ENCODE results near the gene FCSK. TPM values are rescaled to one million over a fixed set of nuclear protein-coding genes. Genes with fewer than 3 reads are reported as not detected.
A peak's percentile ranks its signal among the peaks of the same experiment; 100 is the strongest.
"Not testable (repeated sequence)": the region's sequence is repeated elsewhere in the genome, so short reads cannot be mapped to it uniquely, and the experiment has no call there.

FCSK gene
- 19.5 and 23.9 TPM in 2 replicates for total RNA-seq (ENCODE audit: low replicate concordance)
- long read RNA-seq, partial matches to known transcripts, result 5 of 7 reads
- long read RNA-seq, other reads (novel, unspliced or antisense), result 2 of 7 reads

- Mint-ChIP-seq H3K9me3 (no peaks in the 10 kb centered on the region), H3K27me3 (no peaks in the 10 kb centered on the region), H3K4me1 (ENCODE audit: unreplicated experiment) (no peaks in the 10 kb centered on the region), H3K4me3 (peak within 1 kb of the TSS; percentile 94), H3K36me3 (no peaks in the 10 kb centered on the region), H3K27ac (peak within 1 kb of the TSS; percentile 91)
- TF ChIP-seq, protein P1, sequence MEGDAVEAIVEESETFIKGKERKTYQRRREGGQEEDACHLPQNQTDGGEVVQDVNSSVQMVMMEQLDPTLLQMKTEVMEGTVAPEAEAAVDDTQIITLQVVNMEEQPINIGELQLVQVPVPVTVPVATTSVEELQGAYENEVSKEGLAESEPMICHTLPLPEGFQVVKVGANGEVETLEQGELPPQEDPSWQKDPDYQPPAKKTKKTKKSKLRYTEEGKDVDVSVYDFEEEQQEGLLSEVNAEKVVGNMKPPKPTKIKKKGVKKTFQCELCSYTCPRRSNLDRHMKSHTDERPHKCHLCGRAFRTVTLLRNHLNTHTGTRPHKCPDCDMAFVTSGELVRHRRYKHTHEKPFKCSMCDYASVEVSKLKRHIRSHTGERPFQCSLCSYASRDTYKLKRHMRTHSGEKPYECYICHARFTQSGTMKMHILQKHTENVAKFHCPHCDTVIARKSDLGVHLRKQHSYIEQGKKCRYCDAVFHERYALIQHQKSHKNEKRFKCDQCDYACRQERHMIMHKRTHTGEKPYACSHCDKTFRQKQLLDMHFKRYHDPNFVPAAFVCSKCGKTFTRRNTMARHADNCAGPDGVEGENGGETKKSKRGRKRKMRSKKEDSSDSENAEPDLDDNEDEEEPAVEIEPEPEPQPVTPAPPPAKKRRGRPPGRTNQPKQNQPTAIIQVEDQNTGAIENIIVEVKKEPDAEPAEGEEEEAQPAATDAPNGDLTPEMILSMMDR (conservative IDR thresholded peaks at IDR 0.05), result peak; percentile 17
- peak; percentile 80 for DNase-seq (ENCODE audit: extremely low spot score, unreplicated experiment)
Measured at GRCh38 chr16:70454222-70455034, at the start of gene FCSK. Gene FCSK, plus strand, starts transcription at chr16:70454595. Its CDS starts 8,596 bp downstream, at chr16:70463191.

DNA sequence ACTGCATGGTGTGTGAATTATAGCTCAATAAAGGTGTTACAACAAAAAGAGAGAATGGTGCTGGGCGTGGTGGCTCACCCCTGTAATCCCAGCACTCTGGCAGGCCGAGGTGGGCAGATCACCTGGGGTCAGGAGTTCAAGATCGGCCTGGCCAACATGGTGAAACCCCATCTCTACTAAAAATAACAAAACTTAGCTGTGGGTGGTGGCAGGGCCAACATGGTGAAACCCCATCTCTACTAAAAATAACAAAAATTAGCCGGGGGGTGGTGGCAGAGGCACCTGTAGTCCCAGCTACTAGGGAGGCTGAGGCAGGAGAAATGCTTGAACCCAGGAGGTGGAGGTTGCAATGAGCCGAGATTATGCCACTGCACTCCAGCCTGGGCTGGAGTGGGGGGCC, 48.3 kb upstream of the FCSK start:
- H3K27ac Mint-ChIP-seq; DNase-seq (ENCODE audit: extremely low spot score, unreplicated experiment); H3K36me3 Mint-ChIP-seq; H3K27me3 Mint-ChIP-seq; H3K9me3 Mint-ChIP-seq; H3K4me3 Mint-ChIP-seq: not testable (repeated sequence)
- peaks cover 21% of the 10 kb centered on the region for H3K4me1 Mint-ChIP-seq (ENCODE audit: unreplicated experiment)

DNA sequence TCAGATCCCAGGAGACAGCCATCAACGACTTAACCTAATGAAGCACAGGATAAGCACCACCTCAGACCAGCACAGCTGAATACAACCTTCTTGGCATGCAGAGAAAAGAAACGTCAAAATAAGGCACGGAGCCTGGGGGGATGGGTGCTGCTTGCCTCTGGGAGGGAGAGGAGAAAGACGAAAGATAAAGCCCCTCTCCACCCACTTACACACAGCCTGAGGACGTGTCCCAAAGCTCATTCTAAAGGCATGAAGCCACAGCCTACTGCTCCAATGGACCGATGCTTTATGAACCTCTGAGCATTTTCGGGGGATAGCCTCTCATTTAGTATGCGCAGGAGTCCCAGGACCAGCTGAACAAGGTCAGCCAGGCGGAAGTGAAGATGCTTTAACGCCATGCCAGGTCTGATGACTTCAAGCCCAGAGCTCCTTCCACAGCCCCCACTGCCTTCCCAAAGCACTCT, 46.6 kb upstream of the FCSK start:
- H3K27ac Mint-ChIP-seq, result peak overlapping the region; percentile 70
- no peaks in the 10 kb centered on the region for H3K27me3 Mint-ChIP-seq
- no peak overlapping the region for H3K4me3 Mint-ChIP-seq
- no peaks in the 10 kb centered on the region for H3K9me3 Mint-ChIP-seq
- TF ChIP-seq, protein P1 (conservative IDR thresholded peaks at IDR 0.05), result no peak
- peaks cover 8% of the 10 kb centered on the region for H3K36me3 Mint-ChIP-seq
- peaks cover 21% of the 10 kb centered on the region for H3K4me1 Mint-ChIP-seq (ENCODE audit: unreplicated experiment)
- DNase-seq (ENCODE audit: extremely low spot score, unreplicated experiment), result no peak

GRCh38 chr16:70410734-70411133, 43.7 kb upstream of the FCSK start:
- Mint-ChIP-seq H3K9me3 (no peaks in the 10 kb centered on the region), H3K27ac (no peak overlapping the region), H3K4me3 (no peak overlapping the region), H3K36me3 (peaks cover 3% of the 10 kb centered on the region), H3K4me1 (ENCODE audit: unreplicated experiment) (peaks cover 18% of the 10 kb centered on the region), H3K27me3 (no peaks in the 10 kb centered on the region)
- no peak for DNase-seq (ENCODE audit: extremely low spot score, unreplicated experiment)
- TF ChIP-seq, protein P1 (conservative IDR thresholded peaks at IDR 0.05), result no peak

- Mint-ChIP-seq H3K36me3 (peaks cover 3% of the 10 kb centered on the region), H3K4me1 (ENCODE audit: unreplicated experiment) (peaks cover 16% of the 10 kb centered on the region), H3K9me3 (no peaks in the 10 kb centered on the region), H3K27ac (no peak overlapping the region), H3K4me3 (no peak overlapping the region), H3K27me3 (no peaks in the 10 kb centered on the region)
- no peak for DNase-seq (ENCODE audit: extremely low spot score, unreplicated experiment)
- TF ChIP-seq, protein P1 (conservative IDR thresholded peaks at IDR 0.05), result no peak
Measured at GRCh38 chr16:70412385-70412784, 42.0 kb upstream of the FCSK start.

DNA sequence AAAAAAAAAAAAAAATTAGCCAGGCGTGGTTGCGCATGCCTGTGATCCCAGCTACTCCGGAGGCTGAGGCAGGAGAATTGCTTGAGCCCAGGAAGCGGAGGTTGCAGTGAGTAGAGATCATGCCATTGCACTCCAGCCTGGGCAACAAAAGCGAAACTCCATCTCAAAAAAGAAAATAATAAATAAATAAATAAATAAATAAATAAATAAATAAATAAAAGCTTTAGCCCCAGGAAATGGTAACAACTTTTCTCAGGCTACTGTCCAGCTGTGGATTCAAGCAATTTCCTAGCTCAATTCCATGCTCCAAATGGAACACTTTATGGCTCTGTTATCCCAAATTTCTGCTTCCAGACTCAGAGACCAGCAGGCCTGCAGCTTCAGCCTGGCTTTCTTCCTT, 40.8 kb upstream of the FCSK start:
- H3K9me3 Mint-ChIP-seq; H3K4me3 Mint-ChIP-seq; H3K36me3 Mint-ChIP-seq; H3K27me3 Mint-ChIP-seq; DNase-seq (ENCODE audit: extremely low spot score, unreplicated experiment); H3K27ac Mint-ChIP-seq: not testable (repeated sequence)
- peaks cover 14% of the 10 kb centered on the region for H3K4me1 Mint-ChIP-seq (ENCODE audit: unreplicated experiment)
